MM.1S (cell line): ENCODE results near the gene MSL1.

Experiments
- CTCF ChIP-seq: fragments of 300-600 bp; sonication (generic); IDR thresholded peaks from 2 replicates; pipeline ENCODE4 v1.5.1; 2016; ENCODE audit warnings: antibody characterized with exemption, low read length, mixed read lengths
- EZH2 ChIP-seq: fragments of 300-600 bp; sonication (generic); optimal IDR thresholded peaks from 2 replicates; pipeline ENCODE3; 2017; ENCODE audit warnings: low read depth, mild to moderate bottlenecking, antibody characterized with exemption, low read length, mixed read lengths

GRCh38 chr17:40150276-40150675, 28.5 kb downstream of the MSL1 start:
- TF ChIP-seq CTCF (no peak), EZH2 (no peak)
